Common myeloid progenitor, CD34-positive (primary cell): ENCODE results near the gene TOP1.
A peak's percentile ranks its signal among the peaks of the same experiment; 100 is the strongest.

Experiments
- CTCF ChIA-PET: fragments of 350-600 bp; sonication (Branson Sonifier 250); formaldehyde crosslinking; loops from one replicate; lab custom pipeline; 2021; ENCODE audit warnings: antibody characterized with exemption; lab: Charles Lee
- POLR2A ChIA-PET: fragments of 350-600 bp; sonication (Branson Sonifier 250); formaldehyde crosslinking; loops from one replicate; lab custom pipeline; 2021; ENCODE audit warnings: antibody characterized with exemption; lab: Charles Lee
- DNase-seq, 3 donors: peaks; one replicate each; pipeline versions ENCODE4 v3.0.0 to v3.0.0-alpha.2; 2013
- H3K27ac ChIP-seq, 2 experiments: 1 replicate in 1 of 2; 2 replicates in 1 of 2; pipeline ENCODE4 v1.7.0; 2013; ENCODE audit warnings: inconsistent platforms in 2 of 2, low read length in 2 of 2, mild to moderate bottlenecking in 2 of 2, low read depth in 1 of 2, moderate library complexity in 1 of 2; ENCODE audit not compliant: severe bottlenecking in 2 of 2, insufficient read depth in 1 of 2, poor library complexity in 1 of 2
- H3K27me3 ChIP-seq, 5 experiments: replicated peaks in 2 of 5; 1 replicate in 3 of 5; 2 replicates in 2 of 5; pipeline versions ENCODE4 v1.6.1 to v1.7.0; 2013; ENCODE audit warnings: low read length in 4 of 5, mild to moderate bottlenecking in 2 of 5, moderate library complexity in 2 of 5, inconsistent platforms in 1 of 5; ENCODE audit not compliant: insufficient read depth in 5 of 5, control insufficient read depth in 4 of 5
- H3K36me3 ChIP-seq, 4 experiments: 1 replicate in 2 of 4; 2 replicates in 2 of 4; pipeline versions ENCODE4 v1.6.1 to v1.7.0; 2013; ENCODE audit warnings: low read length in 3 of 4, control low read depth in 1 of 4, mild to moderate bottlenecking in 1 of 4; ENCODE audit not compliant: control insufficient read depth in 4 of 4, insufficient read depth in 4 of 4
- H3K4me1 ChIP-seq, 4 experiments: 1 replicate in 3 of 4; 2 replicates in 1 of 4; pipeline versions ENCODE4 v1.6.1 to v1.7.1; 2013; ENCODE audit warnings: low read length in 3 of 4, mild to moderate bottlenecking in 3 of 4, control low read depth in 1 of 4, inconsistent platforms in 1 of 4, moderate library complexity in 1 of 4; ENCODE audit not compliant: control insufficient read depth in 4 of 4, insufficient read depth in 4 of 4; ENCODE audit errors: control extremely low read depth in 1 of 4
- H3K4me3 ChIP-seq, 7 experiments: 1 replicate in 4 of 7; 2 replicates in 3 of 7; pipeline versions ENCODE4 v1.5.1 to v1.7.0; 2013; ENCODE audit warnings: mild to moderate bottlenecking in 7 of 7, low read length in 6 of 7, moderate library complexity in 6 of 7, inconsistent platforms in 2 of 7, low read depth in 2 of 7, control low read depth in 1 of 7; ENCODE audit not compliant: insufficient read depth in 4 of 7, control insufficient read depth in 1 of 7; ENCODE audit errors: extremely low read depth in 1 of 7
- H3K9me3 ChIP-seq, 5 experiments: 1 replicate in 4 of 5; 2 replicates in 1 of 5; pipeline versions ENCODE4 v1.6.1 to v1.7.1; 2013; ENCODE audit warnings: low read length in 4 of 5, mild to moderate bottlenecking in 2 of 5, inconsistent platforms in 1 of 5, low read depth in 1 of 5, moderate library complexity in 1 of 5; ENCODE audit not compliant: control insufficient read depth in 4 of 5, insufficient read depth in 2 of 5; ENCODE audit errors: control extremely low read depth in 1 of 5
- WGBS: methylation state at CpG from one replicate; pipeline ENCODE4 v1.1.5; 2013; ENCODE audit not compliant: insufficient coverage; 5-methylcytosine and 5-hydroxymethylcytosine counted together

The TOP1 gene

GRCh38 chr20:41167481-41168253, 139.0 kb downstream of the TOP1 start:
- Histone ChIP-seq H3K4me3 (no peak overlapping the region), H3K36me3 (peaks cover 5 to 70% (median 29%) of the 10 kb centered on the region in 4 experiments), H3K27ac (no peak overlapping the region), H3K4me1 (peaks cover 0 to 12% (median 9%) of the 10 kb centered on the region in 4 experiments), H3K27me3 (peaks cover 0 to 84% (median 42%) of the 10 kb centered on the region in 5 experiments), H3K9me3 (no peaks in the 10 kb centered on the region)
- peak; percentile 57 to 88 (median 86) for DNase-seq
- WGBS: 42% methylated on average over 10 of the region's 11 CpGs
- POLR2A ChIA-PET: no interaction called here
- CTCF ChIA-PET: interaction anchor here (0.6 to 3.3 kb wide), 8 partner anchors 8 to 172 kb away, joined by 3 to 9 read pairs (median 4); no protein-coding TSS in a partner anchor

DNA sequence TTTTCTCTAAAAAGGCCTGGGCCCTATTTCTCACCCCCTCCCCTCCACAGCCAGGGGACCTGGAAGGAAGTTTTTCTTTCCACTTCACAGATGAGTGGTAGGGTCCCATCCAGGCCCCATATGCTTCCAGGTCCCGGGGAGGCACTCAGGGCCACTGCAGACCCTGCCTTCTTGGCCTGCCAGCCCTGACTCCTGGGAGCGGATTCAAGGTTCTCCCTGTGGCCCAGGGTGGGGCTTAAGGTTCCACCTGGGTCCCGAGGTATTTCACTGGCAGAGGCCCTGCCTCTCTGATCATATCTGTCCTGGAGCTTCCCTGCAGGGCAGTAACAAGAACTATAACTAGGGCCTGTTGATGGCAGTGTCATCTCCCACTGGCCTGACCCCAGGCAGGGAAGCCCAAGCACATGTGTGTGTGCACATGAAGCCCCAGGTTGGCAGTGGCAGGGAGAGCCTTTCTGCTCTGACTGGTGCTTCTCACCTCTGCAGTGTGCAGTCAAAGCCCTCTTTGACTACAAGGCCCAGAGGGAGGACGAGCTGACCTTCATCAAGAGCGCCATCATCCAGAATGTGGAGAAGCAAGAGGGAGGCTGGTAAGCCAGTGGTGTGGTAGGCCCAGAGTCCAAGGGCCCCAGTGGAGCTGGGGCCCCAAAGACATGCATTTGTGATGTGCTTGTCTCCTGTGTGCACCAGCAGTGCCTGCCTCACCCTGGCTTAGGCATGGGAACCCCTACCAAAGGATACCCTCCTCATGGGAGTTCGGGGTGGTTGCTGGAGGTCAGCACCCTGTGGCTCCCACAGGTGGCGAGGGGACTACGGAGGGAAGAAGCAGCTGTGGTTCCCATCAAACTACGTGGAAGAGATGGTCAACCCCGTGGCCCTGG, 139.9 kb downstream of the TOP1 start:
- Histone ChIP-seq H3K4me1 (peaks cover 0 to 12% (median 9%) of the 10 kb centered on the region in 4 experiments), H3K4me3 (no peak overlapping the region), H3K27me3 (peaks cover 0 to 78% (median 38%) of the 10 kb centered on the region in 5 experiments), H3K9me3 (no peaks in the 10 kb centered on the region), H3K27ac (no peak overlapping the region), H3K36me3 (peaks cover 7 to 65% (median 27%) of the 10 kb centered on the region in 4 experiments)
- 86% methylated on average over 10 of the region's 10 CpGs for WGBS
- ChIA-PET POLR2A (no interaction called here), CTCF (interaction anchor here (0.9 to 2.7 kb wide), 6 partner anchors 7 to 171 kb away, joined by 3 to 9 read pairs (median 4); no protein-coding TSS in a partner anchor)
- no peak for DNase-seq

DNA sequence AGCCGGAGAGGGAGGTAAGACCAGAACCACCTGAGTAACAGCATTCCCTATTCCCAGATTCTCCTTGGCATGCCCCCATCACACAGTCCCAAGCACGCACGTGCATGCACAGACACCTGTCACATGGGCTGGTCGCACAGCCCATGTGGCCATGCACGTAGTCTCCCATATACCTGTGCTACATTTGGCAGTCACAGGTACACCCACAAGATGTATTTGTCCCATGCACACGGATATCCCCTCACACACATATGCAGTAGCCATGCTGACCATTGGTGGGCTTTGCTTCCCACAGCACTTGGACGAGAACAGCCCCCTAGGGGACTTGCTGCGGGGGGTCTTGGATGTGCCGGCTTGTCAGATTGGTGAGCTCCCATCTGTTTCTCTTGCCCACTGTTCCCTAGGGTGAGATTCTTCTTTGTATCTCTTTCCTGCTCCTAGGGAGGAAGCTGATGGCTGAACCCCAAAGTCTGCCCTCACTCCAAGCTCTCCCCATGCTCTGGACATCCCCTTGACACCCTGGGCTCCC, 140.6 kb downstream of the TOP1 start:
- ChIA-PET POLR2A (interaction anchor here (0.6 kb wide), 1 partner anchor 242 kb away, joined by 5 read pairs; no protein-coding TSS in a partner anchor), CTCF (interaction anchor here (1.3 to 4.6 kb wide), 4 partner anchors 11 to 171 kb away, joined by 3 to 50 read pairs (median 16); partner anchors contain the start of gene LPIN3)
- WGBS: 96% methylated on average over 9 of the region's 9 CpGs
- H3K36me3 ChIP-seq: peaks cover 3 to 64% (median 27%) of the 10 kb centered on the region in 4 experiments
- no peak for DNase-seq
- H3K27ac ChIP-seq: no peak overlapping the region
- peaks cover 0 to 76% (median 36%) of the 10 kb centered on the region in 5 experiments for H3K27me3 ChIP-seq
- peaks cover 0 to 12% (median 9%) of the 10 kb centered on the region in 4 experiments for H3K4me1 ChIP-seq
- no peak overlapping the region for H3K4me3 ChIP-seq
- H3K9me3 ChIP-seq: no peaks in the 10 kb centered on the region

DNA sequence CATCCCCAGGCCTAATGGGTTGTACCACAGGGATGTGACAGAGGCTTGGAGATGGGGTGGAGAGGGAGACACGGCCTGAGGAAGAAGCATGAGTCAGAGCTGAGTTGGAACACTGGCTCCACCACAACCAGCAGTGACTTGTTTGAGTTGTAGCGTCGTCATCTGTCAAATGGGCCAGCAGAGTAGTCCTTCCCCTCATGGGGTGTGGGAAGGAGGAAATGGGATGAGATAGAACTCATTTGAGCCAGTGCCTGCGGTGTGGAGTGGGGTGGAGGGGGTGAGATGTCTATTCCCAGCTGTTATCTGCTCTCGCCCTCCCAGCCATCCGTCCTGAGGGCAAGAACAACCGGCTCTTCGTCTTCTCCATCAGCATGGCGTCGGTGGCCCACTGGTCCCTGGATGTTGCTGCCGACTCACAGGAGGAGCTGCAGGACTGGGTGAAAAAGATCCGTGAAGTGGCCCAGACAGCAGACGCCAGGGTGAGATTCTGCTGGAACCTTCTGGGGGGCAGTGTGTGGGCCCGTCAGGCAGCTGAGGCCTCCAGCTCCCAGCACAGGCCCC, 141.2 kb downstream of the TOP1 start:
- Histone ChIP-seq H3K4me3 (no peak overlapping the region), H3K4me1 (peaks cover 0 to 12% (median 9%) of the 10 kb centered on the region in 4 experiments), H3K27me3 (peaks cover 0 to 76% (median 34%) of the 10 kb centered on the region in 5 experiments), H3K36me3 (peaks cover 3 to 64% (median 26%) of the 10 kb centered on the region in 4 experiments), H3K27ac (no peak overlapping the region), H3K9me3 (no peaks in the 10 kb centered on the region)
- ChIA-PET POLR2A (interaction anchor here (0.6 kb wide), 1 partner anchor 241 kb away, joined by 5 read pairs; no protein-coding TSS in a partner anchor), CTCF (interaction anchor here (1.2 to 4.6 kb wide), 7 partner anchors 12 to 201 kb away, joined by 3 to 50 read pairs (median 3); partner anchors contain the start of gene LPIN3)
- 98% methylated on average over 10 of the region's 14 CpGs for WGBS
- DNase-seq: no peak

DNA sequence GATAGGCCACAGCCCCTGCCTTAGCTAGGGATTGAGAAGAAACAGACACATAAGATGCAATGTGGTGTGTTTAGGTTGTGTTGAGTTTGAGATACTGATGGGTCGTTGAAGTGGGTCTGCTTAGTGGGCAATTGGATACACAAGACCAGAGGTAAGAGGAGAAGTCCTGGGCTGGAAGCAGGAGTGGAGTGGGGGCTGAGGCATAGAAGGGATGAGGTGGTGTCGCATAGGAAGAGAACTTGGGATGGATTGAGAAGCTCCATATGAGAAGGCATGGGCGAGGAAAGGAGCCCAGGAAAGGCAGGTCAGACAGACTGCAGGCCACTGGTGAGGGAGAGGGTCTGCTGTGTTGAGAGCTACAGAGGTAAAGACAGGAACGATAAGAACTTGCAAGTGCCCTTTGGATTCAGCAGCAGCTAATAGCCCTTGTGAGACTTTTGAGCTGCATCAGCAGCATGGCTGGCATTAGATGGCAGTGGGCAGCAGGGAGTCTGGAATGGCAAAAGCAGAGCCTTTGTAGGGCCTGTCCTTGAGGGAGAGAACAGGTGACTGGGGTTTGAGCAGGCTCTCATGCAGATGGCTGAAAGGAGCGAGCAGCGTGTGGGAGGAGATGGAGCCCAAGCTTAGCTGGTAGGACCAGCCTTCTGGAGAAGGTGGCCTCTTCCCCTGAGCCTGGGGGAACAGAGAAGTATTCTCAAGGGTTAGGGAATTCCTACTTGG, 141.9 kb downstream of the TOP1 start:
- peaks cover 0 to 73% (median 29%) of the 10 kb centered on the region in 5 experiments for H3K27me3 ChIP-seq
- DNase-seq: no peak
- H3K4me3 ChIP-seq: no peak overlapping the region
- no peak overlapping the region for H3K27ac ChIP-seq
- H3K36me3 ChIP-seq: peaks cover 0 to 59% (median 23%) of the 10 kb centered on the region in 4 experiments
- ChIA-PET POLR2A (no interaction called here), CTCF (interaction anchor here (1.0 to 4.6 kb wide), 7 partner anchors 13 to 202 kb away, joined by 3 to 50 read pairs (median 4); partner anchors contain the start of gene LPIN3)
- WGBS: 98% methylated on average over 6 of the region's 6 CpGs
- no peaks in the 10 kb centered on the region for H3K9me3 ChIP-seq
- H3K4me1 ChIP-seq: peaks cover 0 to 12% (median 9%) of the 10 kb centered on the region in 4 experiments
